Fibroblast of skin of back (primary cell): ENCODE results near the gene TXNL4A.

Experiments
- DNase-seq: peaks from one replicate; pipeline ENCODE4 v3.0.0-alpha.2; 2013

Gene TXNL4A

GRCh38 chr18:79991494-79991893 lies 3.1 kb upstream of the TXNL4A start:
- DNase-seq = no peak

- no peak for DNase-seq
Observed at GRCh38 chr18:79989195-79989497, 783 bp upstream of the TXNL4A start.

GRCh38 chr18:79988071-79988450 lies 302 bp downstream of the TXNL4A start:
- DNase-seq = peak; percentile 47

GRCh38 chr18:79987566-79987965 lies 797 bp downstream of the TXNL4A start:
- peak; percentile 11 for DNase-seq

- DNase-seq = no peak
Observed at GRCh38 chr18:79986726-79987125, 1.6 kb downstream of the TXNL4A start.

GRCh38 chr18:79985172-79985571 lies 3.2 kb downstream of the TXNL4A start:
- no peak for DNase-seq

- DNase-seq = no peak
Observed at GRCh38 chr18:79983793-79984192, 4.6 kb downstream of the TXNL4A start.

- no peak for DNase-seq
Observed at GRCh38 chr18:79983253-79983652, 5.1 kb downstream of the TXNL4A start.

- no peak for DNase-seq
Observed at GRCh38 chr18:79982736-79983135, 5.6 kb downstream of the TXNL4A start.

- DNase-seq = no peak
Observed at GRCh38 chr18:79980585-79980984, 7.8 kb downstream of the TXNL4A start.

GRCh38 chr18:79979843-79980242 lies 8.5 kb downstream of the TXNL4A start:
- DNase-seq = no peak

- no peak for DNase-seq
Observed at GRCh38 chr18:79975985-79976680, 12.2 kb downstream of the TXNL4A start.

- no peak for DNase-seq
Observed at GRCh38 chr18:79975043-79975442, 13.3 kb downstream of the TXNL4A start.

GRCh38 chr18:79974025-79974654 lies 14.2 kb downstream of the TXNL4A start:
- no peak for DNase-seq

- DNase-seq = no peak
Observed at GRCh38 chr18:79973517-79973916, 14.8 kb downstream of the TXNL4A start.

- no peak for DNase-seq
Observed at GRCh38 chr18:79972720-79973119, 15.6 kb downstream of the TXNL4A start.

GRCh38 chr18:79971986-79972385 lies 16.4 kb downstream of the TXNL4A start:
- no peak for DNase-seq

GRCh38 chr18:79971211-79971952 lies 17.0 kb downstream of the TXNL4A start:
- DNase-seq = no peak

GRCh38 chr18:79970419-79971133 lies 17.8 kb downstream of the TXNL4A start:
- no peak for DNase-seq

- peak; percentile 57 for DNase-seq
Observed at GRCh38 chr18:79965119-79965902, 23.1 kb downstream of the TXNL4A start.

- DNase-seq = no peak
Observed at GRCh38 chr18:79964330-79965118, 23.8 kb downstream of the TXNL4A start, which contains the start of gene HSBP1L1. Gene HSBP1L1 (plus strand): TSS chr18:79964643. CDS start chr18:79964736, 93 bp downstream.
